PC-3 (cell line): ENCODE measurements around the gene MTHFR. TPM values are rescaled to one million over a fixed set of nuclear protein-coding genes. Genes with fewer than 3 reads are reported as not detected.

ENCODE experiments used
- ATAC-seq: fragments of 200-7000 bp; cut with Tn5 transposase; 2 replicates; pipeline ENCODE4 v1.9.1; 2020; ENCODE audit warnings: mild to moderate bottlenecking, moderate library complexity
- BruUV-seq: library from RNA; stranded (reverse); fragments of 400-500 nt; replicated peaks from 2 replicates; lab custom pipeline; 2021; lab: Mats Ljungman, UMichigan
- CTCF ChIA-PET: fragments of 300-600 bp; sonication (Branson Sonifier 250); formaldehyde crosslinking; loops from one replicate; lab custom pipeline; 2022; ENCODE audit warnings: antibody characterized with exemption; lab: Charles Lee
- POLR2A ChIA-PET: fragments of 300-600 bp; sonication (Branson Sonifier 250); formaldehyde crosslinking; loops from one replicate; lab custom pipeline; 2022; ENCODE audit warnings: antibody characterized with exemption; ENCODE audit not compliant: unreplicated experiment; lab: Charles Lee
- DNase-seq: peaks from one replicate; pipeline ENCODE4 v3.0.0-alpha.2; 2015
- H2AFZ ChIP-seq: fragments of 300-600 bp; sonication (generic); 2 replicates; pipeline ENCODE4 v1.6.0; 2016; ENCODE audit warnings: antibody characterized with exemption, low read length
- H3F3A ChIP-seq: fragments of 300-600 bp; sonication (generic); one replicate; pipeline ENCODE4 v1.6.0; 2017; ENCODE audit warnings: antibody characterized with exemption, low read length, control low read depth, mild to moderate bottlenecking; ENCODE audit not compliant: unreplicated experiment
- H3K27ac ChIP-seq: fragments of 300-600 bp; sonication (generic); 2 replicates; pipeline ENCODE4 v1.5.1; 2016; ENCODE audit warnings: mild to moderate bottlenecking, low read length
- H3K27me3 ChIP-seq: fragments of 300-600 bp; sonication (generic); 2 replicates; pipeline ENCODE4 v1.6.1; 2016; ENCODE audit warnings: low read length, mixed read lengths
- H3K36me3 ChIP-seq: fragments of 300-600 bp; sonication (generic); 2 replicates; pipeline ENCODE4 v1.6.1; 2016; ENCODE audit warnings: low read depth, mixed run types, low read length, mixed read lengths
- H3K4me1 ChIP-seq: fragments of 300-600 bp; sonication (generic); 2 replicates; pipeline ENCODE4 v1.5.1; 2016; ENCODE audit warnings: low read length; ENCODE audit not compliant: insufficient read depth
- H3K4me2 ChIP-seq: fragments of 300-600 bp; sonication (generic); 2 replicates; pipeline ENCODE4 v1.6.0; 2016; ENCODE audit warnings: low read length
- H3K4me3 ChIP-seq: fragments of 300-600 bp; sonication (generic); 2 replicates; pipeline ENCODE4 v1.5.1; 2016; ENCODE audit warnings: mild to moderate bottlenecking, low read length, mixed read lengths
- H3K79me2 ChIP-seq: fragments of 300-600 bp; sonication (generic); 2 replicates; pipeline ENCODE4 v1.6.1; 2017; ENCODE audit warnings: low read length, mixed read lengths
- H3K9ac ChIP-seq: fragments of 300-600 bp; sonication (generic); 2 replicates; pipeline ENCODE4 v1.6.0; 2016; ENCODE audit warnings: mild to moderate bottlenecking, low read length
- H3K9me2 ChIP-seq: fragments of 300-600 bp; sonication (generic); replicated peaks from 2 replicates; pipeline ENCODE4 v1.6.1; 2016; ENCODE audit warnings: mixed run types, low read length, mixed read lengths
- H3K9me3 ChIP-seq: fragments of 300-600 bp; sonication (generic); 2 replicates; pipeline ENCODE4 v1.6.1; 2016; ENCODE audit warnings: low read length, mixed read lengths
- H4K20me1 ChIP-seq: fragments of 300-600 bp; sonication (generic); 2 replicates; pipeline ENCODE4 v1.6.1; 2016; ENCODE audit warnings: low read length, mixed read lengths
- CTCF ChIP-seq: fragments of 300-600 bp; sonication (generic); conservative IDR thresholded peaks from 2 replicates; pipeline ENCODE4 v1.5.1; 2017; ENCODE audit warnings: antibody characterized with exemption, low read depth, mild to moderate bottlenecking, low read length
- EZH2 ChIP-seq: fragments of 300-600 bp; sonication (generic); IDR thresholded peaks from one replicate; pipeline ENCODE4 v1.6.1; 2017; ENCODE audit warnings: antibody characterized with exemption, mild to moderate bottlenecking, low read length; ENCODE audit not compliant: unreplicated experiment
- EZH2phosphoT487 ChIP-seq: fragments of 300-600 bp; sonication (generic); IDR thresholded peaks from 2 replicates; pipeline ENCODE4 v1.6.1; 2018; ENCODE audit warnings: mild to moderate bottlenecking, antibody characterized with exemption, low read length, borderline replicate concordance
- intact Hi-C: fragments of 100-400 bp; cut with micrococcal nuclease; formaldehyde crosslinking; loops from 2 replicates; pipeline ENCODE4 v1.9.0; 2023
- total RNA-seq: library from RNA; depleted of rRNA; stranded (reverse); fragments of >200 nt; gene quantifications from 2 replicates; pipeline ENCODE4 v1.2.3, GENCODE V29; 2014

MTHFR gene
- total RNA-seq, 1 experiment from 2014 or later: 13.2 TPM

- H3K27me3 ChIP-seq: peaks cover 19% of the 10 kb centered on the region
- BruUV-seq: no TSS peak
Measured at GRCh38 chr1:11854519-11854918, 48.8 kb upstream of the MTHFR start.

GRCh38 chr1:11851180-11851579 lies 45.4 kb upstream of the MTHFR start:
- Histone ChIP-seq H3K4me2 (no peak overlapping the region), H3K27ac (no peak overlapping the region), H3K36me3 (no peaks in the 10 kb centered on the region), H3K79me2 (no peaks in the 10 kb centered on the region), H3K9ac (no peak overlapping the region), H3K4me1 (no peaks in the 10 kb centered on the region), H2AFZ (no peak overlapping the region), H4K20me1 (no peaks in the 10 kb centered on the region), H3F3A (no peaks in the 10 kb centered on the region), H3K9me2 (no peaks in the 10 kb centered on the region), H3K27me3 (no peaks in the 10 kb centered on the region), H3K4me3 (no peak overlapping the region), H3K9me3 (no peaks in the 10 kb centered on the region)
- intact Hi-C loops: no loop called here
- ChIA-PET POLR2A (no interaction called here), CTCF (no interaction called here)
- TF ChIP-seq CTCF (no peak), EZH2 (no peak)
- DNase-seq: no peak
- no peak for ATAC-seq
- BruUV-seq: no TSS peak

More at GRCh38 chr1:11854519-11854918, 48.8 kb upstream of the MTHFR start:
- Histone ChIP-seq H4K20me1 (no peaks in the 10 kb centered on the region), H3K4me3 (no peak overlapping the region), H2AFZ (no peak overlapping the region), H3K9ac (no peak overlapping the region), H3K9me2 (no peaks in the 10 kb centered on the region), H3K9me3 (no peaks in the 10 kb centered on the region), H3K79me2 (no peaks in the 10 kb centered on the region), H3K27ac (no peak overlapping the region), H3K36me3 (no peaks in the 10 kb centered on the region), H3K4me1 (no peaks in the 10 kb centered on the region), H3F3A (no peaks in the 10 kb centered on the region), H3K4me2 (no peak overlapping the region)
- CTCF ChIA-PET: no interaction called here
- POLR2A ChIA-PET: no interaction called here
- TF ChIP-seq CTCF (no peak), EZH2 (no peak), EZH2phosphoT487 (no peak)
- DNase-seq: no peak
- intact Hi-C loops: no loop called here
- no peak for ATAC-seq

- no peak for TF ChIP-seq CTCF
- TF ChIP-seq EZH2: no peak
- TF ChIP-seq EZH2phosphoT487: no peak
- ChIA-PET POLR2A (no interaction called here), CTCF (no interaction called here)
- intact Hi-C loops: no loop called here
- Histone ChIP-seq H3K36me3 (no peaks in the 10 kb centered on the region), H3K9me3 (no peaks in the 10 kb centered on the region), H3K9ac (no peak overlapping the region), H3K4me1 (no peaks in the 10 kb centered on the region), H3K27ac (no peak overlapping the region), H2AFZ (no peak overlapping the region), H3K27me3 (no peaks in the 10 kb centered on the region), H3F3A (no peaks in the 10 kb centered on the region), H3K4me3 (no peak overlapping the region), H3K9me2 (no peaks in the 10 kb centered on the region), H4K20me1 (no peaks in the 10 kb centered on the region), H3K79me2 (no peaks in the 10 kb centered on the region), H3K4me2 (no peak overlapping the region)
- DNase-seq (no peak), ATAC-seq (no peak)
- BruUV-seq: no TSS peak
Measured at GRCh38 chr1:11850156-11850555, 44.4 kb upstream of the MTHFR start.
